Keratinocyte (primary cell): ENCODE results near the gene SLC7A1.

Source experiments
- EZH2 ChIP-seq: IDR thresholded peaks from one replicate; pipeline ENCODE4 v1.6.1; 2012; ENCODE audit warnings: inconsistent platforms, mild to moderate bottlenecking, low read length, moderate library complexity
- TF ChIP-seq, protein P1 (sequence below), 3 experiments: IDR thresholded peaks in 1 of 3; conservative IDR thresholded peaks in 1 of 3; optimal IDR thresholded peaks in 1 of 3; 2 replicates in 2 of 3; 3 replicates in 1 of 3; pipeline versions ENCODE3 to v1.5.1; 2011; ENCODE audit warnings: low read length in 3 of 3, mild to moderate bottlenecking in 3 of 3, moderate library complexity in 2 of 3, control low read depth in 1 of 3, inconsistent platforms in 1 of 3; ENCODE audit not compliant: insufficient read depth in 2 of 3; ENCODE audit errors: extremely low read depth in 1 of 3

- TF ChIP-seq, protein P1, sequence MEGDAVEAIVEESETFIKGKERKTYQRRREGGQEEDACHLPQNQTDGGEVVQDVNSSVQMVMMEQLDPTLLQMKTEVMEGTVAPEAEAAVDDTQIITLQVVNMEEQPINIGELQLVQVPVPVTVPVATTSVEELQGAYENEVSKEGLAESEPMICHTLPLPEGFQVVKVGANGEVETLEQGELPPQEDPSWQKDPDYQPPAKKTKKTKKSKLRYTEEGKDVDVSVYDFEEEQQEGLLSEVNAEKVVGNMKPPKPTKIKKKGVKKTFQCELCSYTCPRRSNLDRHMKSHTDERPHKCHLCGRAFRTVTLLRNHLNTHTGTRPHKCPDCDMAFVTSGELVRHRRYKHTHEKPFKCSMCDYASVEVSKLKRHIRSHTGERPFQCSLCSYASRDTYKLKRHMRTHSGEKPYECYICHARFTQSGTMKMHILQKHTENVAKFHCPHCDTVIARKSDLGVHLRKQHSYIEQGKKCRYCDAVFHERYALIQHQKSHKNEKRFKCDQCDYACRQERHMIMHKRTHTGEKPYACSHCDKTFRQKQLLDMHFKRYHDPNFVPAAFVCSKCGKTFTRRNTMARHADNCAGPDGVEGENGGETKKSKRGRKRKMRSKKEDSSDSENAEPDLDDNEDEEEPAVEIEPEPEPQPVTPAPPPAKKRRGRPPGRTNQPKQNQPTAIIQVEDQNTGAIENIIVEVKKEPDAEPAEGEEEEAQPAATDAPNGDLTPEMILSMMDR (optimal IDR thresholded peaks at IDR 0.05 in 1 of 3, IDR thresholded peaks at IDR 0.05 in 1 of 3, conservative IDR thresholded peaks at IDR 0.05 in 1 of 3; ENCODE audit: extremely low read depth in 1 of 3, insufficient read depth in 2 of 3, low read length in 3 of 3) = no peak
- no peak for TF ChIP-seq EZH2
Observed at GRCh38 chr13:29572575-29572974, 22.9 kb downstream of the SLC7A1 start.
